ENCODE measurements around the gene LPAR5. TPM values are rescaled to one million over a fixed set of nuclear protein-coding genes. Genes with fewer than 3 reads are reported as not detected.

The LPAR5 gene
- total RNA-seq, 2 experiments from 2014 or later: 2.8 to 3.0 TPM

DNA sequence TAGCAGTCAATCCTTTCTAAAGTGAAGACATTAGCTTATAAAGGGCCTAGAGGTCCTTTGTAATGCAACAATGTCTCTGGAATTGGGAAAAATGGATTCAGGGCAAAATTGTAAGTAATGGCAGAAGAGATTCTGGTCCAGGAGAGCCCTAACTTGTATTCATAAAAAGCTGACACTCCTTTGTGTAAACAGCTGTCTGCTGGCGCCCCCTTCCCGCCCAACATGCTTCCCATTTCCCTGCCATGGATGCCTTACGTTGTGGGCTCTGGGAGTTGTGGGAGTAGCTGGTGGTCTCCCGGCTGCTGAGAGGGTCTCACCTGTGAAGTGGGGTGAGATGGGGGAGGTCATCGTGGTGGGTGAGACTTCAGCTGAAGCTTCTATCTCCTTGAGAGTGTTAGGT lies 9.1 kb upstream of the LPAR5 start:
- peaks cover 10 to 14% of the 10 kb centered on the region in 2 experiments for H3K9me3 ChIP-seq (ENCODE audit: control insufficient read depth in 1 of 2, insufficient read depth in 1 of 2, low read length in 2 of 2)
- Mint-ChIP-seq H3K27me3 (no peaks in the 10 kb centered on the region), H3K27ac (no peak overlapping the region), H3K4me3 (no peak overlapping the region), H3K4me1 (ENCODE audit: low read depth) (peaks cover 15% of the 10 kb centered on the region), H3K36me3 (ENCODE audit: low read depth) (peaks cover 18% of the 10 kb centered on the region), H3K9me3 (no peaks in the 10 kb centered on the region)
- ChIA-PET POLR2A (no interaction called here), CTCF (no interaction called here)
- peaks cover 12% of the 10 kb centered on the region for H3K4me1 ChIP-seq (ENCODE audit: insufficient read depth, low read length)
- H3K27me3 ChIP-seq (ENCODE audit: control insufficient read depth in 1 of 2, insufficient read depth in 2 of 2, low read length in 2 of 2): no peaks in the 10 kb centered on the region
- TF ChIP-seq, protein P1, sequence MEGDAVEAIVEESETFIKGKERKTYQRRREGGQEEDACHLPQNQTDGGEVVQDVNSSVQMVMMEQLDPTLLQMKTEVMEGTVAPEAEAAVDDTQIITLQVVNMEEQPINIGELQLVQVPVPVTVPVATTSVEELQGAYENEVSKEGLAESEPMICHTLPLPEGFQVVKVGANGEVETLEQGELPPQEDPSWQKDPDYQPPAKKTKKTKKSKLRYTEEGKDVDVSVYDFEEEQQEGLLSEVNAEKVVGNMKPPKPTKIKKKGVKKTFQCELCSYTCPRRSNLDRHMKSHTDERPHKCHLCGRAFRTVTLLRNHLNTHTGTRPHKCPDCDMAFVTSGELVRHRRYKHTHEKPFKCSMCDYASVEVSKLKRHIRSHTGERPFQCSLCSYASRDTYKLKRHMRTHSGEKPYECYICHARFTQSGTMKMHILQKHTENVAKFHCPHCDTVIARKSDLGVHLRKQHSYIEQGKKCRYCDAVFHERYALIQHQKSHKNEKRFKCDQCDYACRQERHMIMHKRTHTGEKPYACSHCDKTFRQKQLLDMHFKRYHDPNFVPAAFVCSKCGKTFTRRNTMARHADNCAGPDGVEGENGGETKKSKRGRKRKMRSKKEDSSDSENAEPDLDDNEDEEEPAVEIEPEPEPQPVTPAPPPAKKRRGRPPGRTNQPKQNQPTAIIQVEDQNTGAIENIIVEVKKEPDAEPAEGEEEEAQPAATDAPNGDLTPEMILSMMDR (IDR thresholded peaks at IDR 0.05): no peak
- peaks cover 5% of the 10 kb centered on the region for H3K36me3 ChIP-seq (ENCODE audit: insufficient read depth, low read length)
- peak in 1 of 14 experiments; percentile 46 for DNase-seq
- intact Hi-C loops (cut with DNase I, micrococcal nuclease): no loop called here
- ATAC-seq (ENCODE audit: poor library complexity): no peak
- H3K4me3 ChIP-seq (ENCODE audit: low read length): no peak overlapping the region
- H3K27ac ChIP-seq (ENCODE audit: low read depth in 1 of 2, low read length in 2 of 2): no peak overlapping the region

DNA sequence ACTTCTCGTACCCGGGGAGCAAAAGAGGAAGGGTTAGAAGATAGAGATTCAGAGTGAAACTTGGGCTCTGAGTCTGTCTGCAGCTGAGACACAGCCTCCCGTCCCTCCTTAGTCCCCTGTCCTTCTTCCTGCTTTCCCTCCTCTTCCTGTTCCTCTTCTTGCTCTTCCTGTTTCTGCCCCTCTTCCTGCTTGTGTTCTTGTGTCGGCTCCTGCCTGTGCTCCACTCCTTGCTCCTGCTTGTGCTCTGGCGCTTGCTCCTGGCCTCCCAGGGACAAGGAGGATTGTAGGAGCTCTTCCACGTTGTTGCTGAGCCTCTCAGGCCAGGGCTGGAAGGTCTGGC lies 8.5 kb upstream of the LPAR5 start:
- Histone ChIP-seq H3K4me1 (ENCODE audit: insufficient read depth, low read length) (peaks cover 12% of the 10 kb centered on the region), H3K36me3 (ENCODE audit: insufficient read depth, low read length) (peaks cover 4% of the 10 kb centered on the region), H3K27ac (ENCODE audit: low read depth in 1 of 2, low read length in 2 of 2) (no peak overlapping the region), H3K27me3 (ENCODE audit: control insufficient read depth in 1 of 2, insufficient read depth in 2 of 2, low read length in 2 of 2) (no peaks in the 10 kb centered on the region), H3K9me3 (ENCODE audit: control insufficient read depth in 1 of 2, insufficient read depth in 1 of 2, low read length in 2 of 2) (peaks cover 10 to 14% of the 10 kb centered on the region in 2 experiments), H3K4me3 (ENCODE audit: low read length) (no peak overlapping the region)
- intact Hi-C loops (cut with DNase I, micrococcal nuclease): no loop called here
- TF ChIP-seq, protein P1 (IDR thresholded peaks at IDR 0.05): no peak
- Mint-ChIP-seq H3K27ac (no peak overlapping the region), H3K4me1 (ENCODE audit: low read depth) (peaks cover 15% of the 10 kb centered on the region), H3K27me3 (no peaks in the 10 kb centered on the region), H3K9me3 (no peaks in the 10 kb centered on the region), H3K4me3 (no peak overlapping the region), H3K36me3 (ENCODE audit: low read depth) (peaks cover 18% of the 10 kb centered on the region)
- DNase-seq: peak in 2 of 14 experiments; percentile 54 to 55
- no peak for ATAC-seq (ENCODE audit: poor library complexity)
- POLR2A ChIA-PET: no interaction called here
- CTCF ChIA-PET: no interaction called here

DNA sequence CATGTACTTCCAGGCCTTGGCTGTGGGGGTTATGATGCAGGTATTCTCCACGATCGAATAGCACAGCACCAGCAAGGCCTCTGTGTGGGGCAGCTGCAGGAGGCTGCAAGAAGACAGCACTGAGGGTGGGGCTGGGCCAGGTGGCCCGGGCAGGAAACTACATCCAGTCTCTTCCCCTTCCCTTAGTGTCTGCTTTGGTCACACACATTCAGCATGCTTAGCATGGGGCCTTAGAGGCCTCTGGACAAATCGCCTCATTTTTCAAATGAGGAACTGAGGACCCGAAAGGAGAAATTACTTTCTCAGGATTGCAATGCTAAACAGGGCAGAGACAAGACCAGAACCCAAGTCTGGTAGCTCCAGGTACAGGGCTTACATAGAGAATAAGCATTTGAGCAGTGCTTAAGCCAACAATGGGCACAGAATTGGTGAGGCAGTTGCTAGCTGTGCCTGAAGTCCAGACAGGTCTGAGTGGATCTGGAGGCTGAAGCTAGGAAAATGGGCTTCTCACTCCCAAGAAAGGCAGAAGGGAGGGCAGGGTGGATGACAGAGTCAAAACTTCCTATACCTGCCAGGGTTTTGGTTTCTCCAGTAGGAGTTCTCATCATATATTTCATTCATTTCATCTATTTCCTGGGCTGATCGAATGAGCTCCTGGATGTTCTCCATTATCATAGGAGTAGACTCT lies 8.0 kb upstream of the LPAR5 start:
- no peak overlapping the region for H3K4me3 ChIP-seq (ENCODE audit: low read length)
- DNase-seq: peak in 2 of 14 experiments; percentile 28 to 33
- intact Hi-C loops (cut with DNase I, micrococcal nuclease): loop anchor here in 1 of 2 experiments (2.0 kb wide), 1 partner anchor 23 kb away; no protein-coding TSS in a partner anchor
- no peaks in the 10 kb centered on the region for H3K27me3 ChIP-seq (ENCODE audit: control insufficient read depth in 1 of 2, insufficient read depth in 2 of 2, low read length in 2 of 2)
- ChIA-PET CTCF (no interaction called here), POLR2A (interaction anchor here (0.9 kb wide), 1 partner anchor 23 kb away, joined by 3 read pairs; no protein-coding TSS in a partner anchor)
- no peak overlapping the region for H3K4me3 Mint-ChIP-seq
- H3K9me3 ChIP-seq (ENCODE audit: control insufficient read depth in 1 of 2, insufficient read depth in 1 of 2, low read length in 2 of 2): peaks cover 10 to 14% of the 10 kb centered on the region in 2 experiments
- no peaks in the 10 kb centered on the region for H3K9me3 Mint-ChIP-seq
- peaks cover 15% of the 10 kb centered on the region for H3K4me1 Mint-ChIP-seq (ENCODE audit: low read depth)
- no peak for ATAC-seq (ENCODE audit: poor library complexity)
- peaks cover 18% of the 10 kb centered on the region for H3K36me3 Mint-ChIP-seq (ENCODE audit: low read depth)
- TF ChIP-seq, protein P1 (IDR thresholded peaks at IDR 0.05): no peak
- H3K27me3 Mint-ChIP-seq: no peaks in the 10 kb centered on the region
- no peak overlapping the region for H3K27ac ChIP-seq (ENCODE audit: low read depth in 1 of 2, low read length in 2 of 2)
- H3K4me1 ChIP-seq (ENCODE audit: insufficient read depth, low read length): peaks cover 15% of the 10 kb centered on the region
- H3K36me3 ChIP-seq (ENCODE audit: insufficient read depth, low read length): peaks cover 2% of the 10 kb centered on the region
- H3K27ac Mint-ChIP-seq: no peak overlapping the region

All from CD4-positive, alpha-beta T cell (primary cell).